Immature natural killer cell (primary cell): ENCODE data around the gene SCN3B. TPM values are rescaled to one million over a fixed set of nuclear protein-coding genes. Genes with fewer than 3 reads are reported as not detected.

Source experiments
- DNase-seq, 3 donors: peaks; one replicate each; pipeline ENCODE4 v3.0.0; 2022; ENCODE audit warnings: mixed read lengths in 1 of 3
- H3K27ac Mint-ChIP-seq, 6 donors: one replicate each; pipeline ENCODE4 v1.8.0; 2020; ENCODE audit warnings: mixed read lengths in 6 of 6, mild to moderate bottlenecking in 5 of 6, inconsistent platforms in 4 of 6, moderate library complexity in 3 of 6
- H3K27me3 Mint-ChIP-seq, 3 donors: one replicate each; pipeline ENCODE4 v1.8.0; 2020 to 2021; ENCODE audit warnings: low read depth in 3 of 3, mild to moderate bottlenecking in 3 of 3, mixed read lengths in 3 of 3, moderate library complexity in 3 of 3, inconsistent platforms in 1 of 3
- H3K36me3 Mint-ChIP-seq, 3 donors: one replicate each; pipeline ENCODE4 v1.8.0; 2020; ENCODE audit warnings: mixed read lengths in 3 of 3, inconsistent platforms in 2 of 3, mild to moderate bottlenecking in 2 of 3
- H3K4me1 Mint-ChIP-seq, 2 donors: one replicate each; pipeline ENCODE4 v1.8.0; 2020; ENCODE audit warnings: inconsistent platforms in 2 of 2, mild to moderate bottlenecking in 2 of 2, mixed read lengths in 2 of 2, moderate library complexity in 1 of 2
- H3K4me3 Mint-ChIP-seq, 5 donors: one replicate each; pipeline ENCODE4 v1.8.0; 2020; ENCODE audit warnings: mild to moderate bottlenecking in 5 of 5, mixed read lengths in 5 of 5, inconsistent platforms in 3 of 5, moderate library complexity in 3 of 5
- H3K9me3 Mint-ChIP-seq, 6 donors: one replicate each; pipeline ENCODE4 v1.8.0; 2020; ENCODE audit warnings: mild to moderate bottlenecking in 6 of 6, mixed read lengths in 6 of 6, inconsistent platforms in 4 of 6, moderate library complexity in 3 of 6
- polyA plus RNA-seq, 3 donors: library from polyadenylated mRNA; unstranded; fragments of 300-500 nt; fragmentation: Illumina TruSeq; gene quantifications; one replicate each; pipeline ENCODE4 v1.2.3, GENCODE V29; 2021

The SCN3B gene
- polyA plus RNA-seq, 3 donors from 2014 or later, result not detected

- H3K27ac Mint-ChIP-seq, result no peak overlapping the region
Measured at GRCh38 chr11:123645286-123645975, 9.0 kb downstream of the SCN3B start.

GRCh38 chr11:123642435-123642834 is 12.0 kb downstream of the SCN3B start:
- Mint-ChIP-seq H3K27me3 (peaks cover 0 to 7% (median 2%) of the 10 kb centered on the region in 3 donors), H3K4me3 (no peak overlapping the region)

More at GRCh38 chr11:123645286-123645975, 9.0 kb downstream of the SCN3B start:
- no peak for DNase-seq
- Mint-ChIP-seq H3K4me3 (no peak overlapping the region), H3K36me3 (no peaks in the 10 kb centered on the region), H3K27me3 (peaks cover 2 to 8% (median 2%) of the 10 kb centered on the region in 3 donors), H3K9me3 (peaks cover 0 to 4% (median 0%) of the 10 kb centered on the region in 6 donors), H3K4me1 (no peaks in the 10 kb centered on the region)

GRCh38 chr11:123641495-123641840 is 13.0 kb downstream of the SCN3B start:
- Mint-ChIP-seq H3K27me3 (peaks cover 0 to 7% (median 2%) of the 10 kb centered on the region in 3 donors), H3K9me3 (peaks cover 0 to 2% (median 0%) of the 10 kb centered on the region in 6 donors), H3K36me3 (no peaks in the 10 kb centered on the region), H3K27ac (no peak overlapping the region), H3K4me1 (no peaks in the 10 kb centered on the region), H3K4me3 (no peak overlapping the region)
- no peak for DNase-seq

More at GRCh38 chr11:123642435-123642834, 12.0 kb downstream of the SCN3B start:
- no peak for DNase-seq
- H3K36me3 Mint-ChIP-seq, result no peaks in the 10 kb centered on the region
- peaks cover 0 to 2% (median 0%) of the 10 kb centered on the region in 6 donors for H3K9me3 Mint-ChIP-seq
- H3K4me1 Mint-ChIP-seq, result no peaks in the 10 kb centered on the region
- no peak overlapping the region for H3K27ac Mint-ChIP-seq

GRCh38 chr11:123640677-123641494 is 13.5 kb downstream of the SCN3B start:
- Mint-ChIP-seq H3K27me3 (peaks cover 0 to 7% (median 2%) of the 10 kb centered on the region in 3 donors), H3K36me3 (no peaks in the 10 kb centered on the region), H3K4me3 (no peak overlapping the region), H3K4me1 (no peaks in the 10 kb centered on the region), H3K27ac (no peak overlapping the region), H3K9me3 (no peaks in the 10 kb centered on the region)
- peak in 2 of 3 donors; percentile 16 to 26 for DNase-seq

GRCh38 chr11:123640029-123640428 is 14.4 kb downstream of the SCN3B start:
- Mint-ChIP-seq H3K4me3 (no peak overlapping the region), H3K36me3 (no peaks in the 10 kb centered on the region), H3K27me3 (peaks cover 2 to 7% (median 4%) of the 10 kb centered on the region in 3 donors), H3K4me1 (no peaks in the 10 kb centered on the region), H3K9me3 (no peaks in the 10 kb centered on the region), H3K27ac (no peak overlapping the region)
- no peak for DNase-seq

- no peak overlapping the region for H3K27ac Mint-ChIP-seq
- H3K9me3 Mint-ChIP-seq, result no peaks in the 10 kb centered on the region
- H3K27me3 Mint-ChIP-seq, result peaks cover under 1 to 3% (median 2%) of the 10 kb centered on the region in 3 donors
- peaks cover 0 to 3% (median 0%) of the 10 kb centered on the region in 3 donors for H3K36me3 Mint-ChIP-seq
- H3K4me3 Mint-ChIP-seq, result no peak overlapping the region
- no peak for DNase-seq
- no peaks in the 10 kb centered on the region for H3K4me1 Mint-ChIP-seq
Measured at GRCh38 chr11:123630126-123630608, 24.3 kb downstream of the SCN3B start.

DNA sequence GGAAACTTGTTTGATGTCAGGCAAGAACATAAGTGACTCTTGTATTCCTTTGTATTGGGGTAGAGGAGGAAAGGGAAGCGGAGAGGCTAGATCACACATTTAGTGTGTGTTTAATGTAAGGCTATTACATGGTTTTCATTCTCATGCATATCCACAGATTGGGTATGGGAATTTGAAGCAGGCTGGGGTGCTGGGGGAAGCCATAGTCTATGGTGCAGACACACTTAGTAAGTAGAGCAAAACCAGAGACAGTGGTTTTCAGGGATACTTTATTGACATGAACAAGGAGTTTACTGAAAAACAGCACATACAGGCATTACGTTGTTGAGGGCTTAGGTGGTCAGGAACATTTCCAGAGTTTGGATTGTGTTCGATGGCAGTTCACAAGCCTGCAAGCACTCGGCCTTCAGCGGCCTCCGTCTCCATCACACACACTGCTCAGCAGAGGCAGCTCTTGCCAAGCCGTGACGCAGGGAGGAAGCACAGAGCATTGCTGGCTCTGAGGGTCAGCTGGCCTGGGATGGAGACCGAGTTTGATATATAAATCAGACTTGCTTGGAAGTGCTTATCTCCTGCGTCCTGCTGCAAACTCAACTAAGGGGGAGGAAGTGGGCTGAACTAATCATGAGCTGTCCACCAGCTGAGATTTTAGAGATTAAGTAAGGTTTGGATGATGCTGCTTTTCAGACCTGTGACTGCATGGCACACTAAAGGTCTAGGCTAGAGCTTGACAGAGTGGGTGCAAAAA is 25.3 kb downstream of the SCN3B start:
- no peak overlapping the region for H3K27ac Mint-ChIP-seq

DNA sequence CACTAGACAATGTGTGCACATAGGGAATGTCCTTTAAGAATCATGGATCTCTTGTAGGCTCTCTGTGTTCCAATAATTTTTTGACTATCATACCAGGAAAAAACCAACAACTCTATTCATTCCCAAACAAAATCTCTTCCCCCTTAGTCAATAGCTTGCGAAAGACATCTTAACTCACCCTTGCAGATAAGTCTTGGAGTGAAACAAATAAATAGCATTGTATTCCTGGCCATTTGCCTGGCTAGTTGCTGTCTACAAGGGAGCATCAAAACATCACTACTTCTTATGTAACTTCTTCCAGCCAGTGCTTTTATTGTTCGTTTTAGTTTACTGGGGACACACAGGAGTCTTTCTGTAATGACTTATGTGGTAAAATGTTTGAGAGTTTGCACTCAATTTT is 29.4 kb downstream of the SCN3B start:
- Mint-ChIP-seq H3K4me3 (no peak overlapping the region), H3K9me3 (no peaks in the 10 kb centered on the region), H3K27me3 (peaks cover 1 to 3% (median 2%) of the 10 kb centered on the region in 3 donors), H3K27ac (no peak overlapping the region), H3K36me3 (peaks cover 7 to 11% (median 8%) of the 10 kb centered on the region in 3 donors), H3K4me1 (no peaks in the 10 kb centered on the region)
- no peak for DNase-seq

More for the DNA sequence above, 25.3 kb downstream of the SCN3B start:
- no peak for DNase-seq
- H3K4me3 Mint-ChIP-seq, result no peak overlapping the region
- H3K4me1 Mint-ChIP-seq, result no peaks in the 10 kb centered on the region
- H3K9me3 Mint-ChIP-seq, result no peaks in the 10 kb centered on the region
- H3K27me3 Mint-ChIP-seq, result peaks cover 0 to 3% (median 2%) of the 10 kb centered on the region in 3 donors
- H3K36me3 Mint-ChIP-seq, result peaks cover 0 to 5% (median 2%) of the 10 kb centered on the region in 3 donors

DNA sequence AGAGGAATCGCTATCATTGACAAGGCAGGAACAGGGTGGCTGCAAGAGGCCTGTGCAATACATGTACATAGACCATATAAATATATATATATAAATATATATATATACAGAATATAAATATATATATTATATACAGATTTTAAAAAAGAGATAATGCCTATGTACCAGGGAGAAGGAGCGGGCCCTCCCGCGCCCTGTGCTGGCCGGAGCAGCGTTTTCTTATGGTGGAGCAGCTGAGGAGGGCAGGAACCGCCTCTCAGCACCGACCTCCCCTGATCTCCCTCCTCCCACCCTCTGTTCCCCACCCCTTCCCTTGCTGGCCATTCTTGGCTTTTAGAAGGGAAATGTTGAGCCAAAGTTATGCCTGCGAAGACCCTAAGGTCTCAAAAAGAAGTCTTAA is 31.8 kb downstream of the SCN3B start:
- Mint-ChIP-seq H3K36me3 (peaks cover 10 to 19% (median 17%) of the 10 kb centered on the region in 3 donors), H3K9me3 (no peaks in the 10 kb centered on the region), H3K27ac (no peak overlapping the region), H3K4me1 (no peaks in the 10 kb centered on the region), H3K4me3 (no peak overlapping the region), H3K27me3 (peaks cover 0 to 2% (median 1%) of the 10 kb centered on the region in 3 donors)
- no peak for DNase-seq

- DNase-seq, result no peak
- H3K9me3 Mint-ChIP-seq, result no peaks in the 10 kb centered on the region
- H3K36me3 Mint-ChIP-seq, result peaks cover 10 to 37% (median 14%) of the 10 kb centered on the region in 3 donors
- peaks cover 0 to 3% (median 0%) of the 10 kb centered on the region in 3 donors for H3K27me3 Mint-ChIP-seq
- no peak overlapping the region for H3K27ac Mint-ChIP-seq
- no peak overlapping the region for H3K4me3 Mint-ChIP-seq
- no peaks in the 10 kb centered on the region for H3K4me1 Mint-ChIP-seq
Measured at GRCh38 chr11:123616505-123617198, 37.8 kb downstream of the SCN3B start.

DNA sequence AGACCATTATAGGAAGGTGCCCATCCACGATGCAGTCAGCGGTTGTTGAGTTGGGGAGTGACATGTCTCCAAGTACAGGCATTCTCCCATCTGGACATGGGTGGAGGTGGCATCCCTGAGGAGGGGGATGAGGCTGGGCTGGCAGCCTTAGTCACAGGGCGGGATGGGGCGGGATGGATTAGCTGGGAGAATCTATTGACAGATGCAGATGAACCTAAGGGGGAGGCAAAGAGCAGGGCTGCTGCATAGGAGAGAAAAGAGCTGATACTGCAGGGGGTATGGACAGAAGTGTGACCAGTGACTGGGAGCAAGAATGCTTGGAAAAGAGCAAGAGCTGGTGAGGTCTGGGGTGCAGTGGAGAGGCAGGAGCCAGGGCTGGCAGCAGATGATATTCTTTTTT is 42.7 kb downstream of the SCN3B start:
- Mint-ChIP-seq H3K4me3 (no peak overlapping the region), H3K27ac (peak overlapping the region in 2 of 6 donors; percentile 18 to 37), H3K4me1 (no peaks in the 10 kb centered on the region), H3K27me3 (peaks cover 0 to 1% (median 0%) of the 10 kb centered on the region in 3 donors), H3K9me3 (no peaks in the 10 kb centered on the region), H3K36me3 (peaks cover 15 to 36% (median 17%) of the 10 kb centered on the region in 3 donors)
- no peak for DNase-seq

GRCh38 chr11:123608945-123609344 is 45.5 kb downstream of the SCN3B start:
- H3K4me1 Mint-ChIP-seq, result no peaks in the 10 kb centered on the region
- no peaks in the 10 kb centered on the region for H3K9me3 Mint-ChIP-seq
- H3K4me3 Mint-ChIP-seq, result no peak overlapping the region
- DNase-seq, result no peak
- H3K27me3 Mint-ChIP-seq, result peaks cover 0 to 2% (median 0%) of the 10 kb centered on the region in 3 donors
- peak overlapping the region in 1 of 6 donors; percentile 25 for H3K27ac Mint-ChIP-seq
- peaks cover 16 to 26% (median 18%) of the 10 kb centered on the region in 3 donors for H3K36me3 Mint-ChIP-seq

GRCh38 chr11:123608371-123608770 is 46.1 kb downstream of the SCN3B start:
- Mint-ChIP-seq H3K9me3 (no peaks in the 10 kb centered on the region), H3K4me3 (no peak overlapping the region), H3K4me1 (no peaks in the 10 kb centered on the region), H3K36me3 (peaks cover 16 to 26% (median 18%) of the 10 kb centered on the region in 3 donors), H3K27me3 (peaks cover 0 to 2% (median 0%) of the 10 kb centered on the region in 3 donors), H3K27ac (no peak overlapping the region)
- no peak for DNase-seq
